Measurements from ENCODE around the gene PRKCA.

Gene PRKCA

GRCh38 chr17:66810951-66811682 is 508.7 kb downstream of the PRKCA start:
- no peak for DNase-seq (ENCODE audit: low spot score)

GRCh38 chr17:66811683-66812054 is 509.3 kb downstream of the PRKCA start:
- DNase-seq (ENCODE audit: low spot score): no peak

GRCh38 chr17:66812571-66812970 is 510.2 kb downstream of the PRKCA start:
- no peak for DNase-seq (ENCODE audit: low spot score)

- DNase-seq (ENCODE audit: low spot score): no peak
Observed at GRCh38 chr17:66813296-66813695, 510.9 kb downstream of the PRKCA start.

GRCh38 chr17:66814026-66814425 is 511.6 kb downstream of the PRKCA start:
- DNase-seq (ENCODE audit: low spot score): no peak

- DNase-seq (ENCODE audit: low spot score): no peak
Observed at GRCh38 chr17:66814570-66814969, 512.2 kb downstream of the PRKCA start.

GRCh38 chr17:66817750-66818149 is 515.3 kb downstream of the PRKCA start:
- no peak for DNase-seq (ENCODE audit: low spot score)

GRCh38 chr17:66819466-66819865 is 517.1 kb downstream of the PRKCA start:
- no peak for DNase-seq (ENCODE audit: low spot score)

- DNase-seq (ENCODE audit: low spot score): no peak
Observed at GRCh38 chr17:66822009-66822408, 519.6 kb downstream of the PRKCA start.

- DNase-seq (ENCODE audit: low spot score): no peak
Observed at GRCh38 chr17:66826856-66827255, 524.4 kb downstream of the PRKCA start.

GRCh38 chr17:66829386-66829864 is 527.0 kb downstream of the PRKCA start:
- DNase-seq (ENCODE audit: low spot score): no peak

GRCh38 chr17:66829883-66830282 is 527.5 kb downstream of the PRKCA start:
- no peak for DNase-seq (ENCODE audit: low spot score)

GRCh38 chr17:66830451-66830850 is 528.0 kb downstream of the PRKCA start:
- no peak for DNase-seq (ENCODE audit: low spot score)

GRCh38 chr17:66831383-66832210 is 529.2 kb downstream of the PRKCA start:
- DNase-seq (ENCODE audit: low spot score): no peak

- DNase-seq (ENCODE audit: low spot score): no peak
Observed at GRCh38 chr17:66833201-66833600, 530.8 kb downstream of the PRKCA start.

- DNase-seq (ENCODE audit: low spot score): no peak
Observed at GRCh38 chr17:66834426-66834918, 532.1 kb downstream of the PRKCA start.

- no peak for DNase-seq (ENCODE audit: low spot score)
Observed at GRCh38 chr17:66834919-66835454, 532.6 kb downstream of the PRKCA start, which contains the start of gene CACNG5. TSS of gene CACNG5 (plus strand) at chr17:66835117. CDS start at chr17:66877333, 42,216 bp downstream.

GRCh38 chr17:66835476-66835875 is 533.1 kb downstream of the PRKCA start:
- DNase-seq (ENCODE audit: low spot score): no peak

GRCh38 chr17:66836063-66837005 is 533.9 kb downstream of the PRKCA start:
- no peak for DNase-seq (ENCODE audit: low spot score)

- DNase-seq (ENCODE audit: low spot score): no peak
Observed at GRCh38 chr17:66837226-66837625, 534.8 kb downstream of the PRKCA start.

- no peak for DNase-seq (ENCODE audit: low spot score)
Observed at GRCh38 chr17:66837885-66838665, 535.7 kb downstream of the PRKCA start.

Data from globus pallidus (tissue), 1 donor.